Subcutaneous adipose tissue (tissue), 4 donors: ENCODE data around the gene RRP9. TPM values are rescaled to one million over a fixed set of nuclear protein-coding genes. Genes with fewer than 3 reads are reported as not detected.

Experiments
- total RNA-seq, 4 donors: library from RNA; depleted of rRNA; stranded (reverse); fragments of >200 nt; gene quantifications; one replicate each; pipeline ENCODE4 v1.1.0, GENCODE V29; 2016
- TF ChIP-seq, protein P1 (sequence below): fragments of 450-650 bp; IDR thresholded peaks from one replicate; pipeline ENCODE4 v1.5.1; 2016; ENCODE audit warnings: low read depth, mild to moderate bottlenecking, control low read depth, antibody characterized with exemption, moderate library complexity

RRP9 gene
- total RNA-seq, 4 donors from 2014 or later: 8.1 to 18.1 (median 11.5) TPM

DNA sequence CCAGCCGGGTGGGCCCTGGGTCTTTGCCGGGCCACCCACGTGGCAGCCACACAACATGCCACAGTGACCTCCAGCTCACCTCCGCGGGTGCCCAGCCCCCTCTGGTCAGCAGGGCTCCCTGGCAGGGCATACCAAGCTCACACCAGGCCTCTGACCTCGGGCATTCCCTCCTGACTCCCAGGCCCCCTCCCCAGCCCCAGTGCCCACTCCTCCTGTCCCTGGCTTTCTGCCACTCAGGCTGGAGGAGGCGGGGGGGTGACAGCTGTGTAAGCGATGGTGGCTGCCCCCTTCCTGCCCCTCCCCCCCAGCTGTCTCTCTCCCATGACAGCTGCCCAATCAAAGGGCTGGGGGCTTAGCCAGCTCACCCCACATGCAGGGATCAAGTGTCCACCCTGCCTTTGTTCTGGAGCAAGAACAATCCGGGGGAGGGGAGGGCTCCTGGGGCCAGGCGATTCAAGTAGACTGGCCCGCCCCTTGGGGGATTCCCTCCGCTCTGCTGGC lies 22.3 kb upstream of the RRP9 start:
- TF ChIP-seq, protein P1, sequence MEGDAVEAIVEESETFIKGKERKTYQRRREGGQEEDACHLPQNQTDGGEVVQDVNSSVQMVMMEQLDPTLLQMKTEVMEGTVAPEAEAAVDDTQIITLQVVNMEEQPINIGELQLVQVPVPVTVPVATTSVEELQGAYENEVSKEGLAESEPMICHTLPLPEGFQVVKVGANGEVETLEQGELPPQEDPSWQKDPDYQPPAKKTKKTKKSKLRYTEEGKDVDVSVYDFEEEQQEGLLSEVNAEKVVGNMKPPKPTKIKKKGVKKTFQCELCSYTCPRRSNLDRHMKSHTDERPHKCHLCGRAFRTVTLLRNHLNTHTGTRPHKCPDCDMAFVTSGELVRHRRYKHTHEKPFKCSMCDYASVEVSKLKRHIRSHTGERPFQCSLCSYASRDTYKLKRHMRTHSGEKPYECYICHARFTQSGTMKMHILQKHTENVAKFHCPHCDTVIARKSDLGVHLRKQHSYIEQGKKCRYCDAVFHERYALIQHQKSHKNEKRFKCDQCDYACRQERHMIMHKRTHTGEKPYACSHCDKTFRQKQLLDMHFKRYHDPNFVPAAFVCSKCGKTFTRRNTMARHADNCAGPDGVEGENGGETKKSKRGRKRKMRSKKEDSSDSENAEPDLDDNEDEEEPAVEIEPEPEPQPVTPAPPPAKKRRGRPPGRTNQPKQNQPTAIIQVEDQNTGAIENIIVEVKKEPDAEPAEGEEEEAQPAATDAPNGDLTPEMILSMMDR: no peak

DNA sequence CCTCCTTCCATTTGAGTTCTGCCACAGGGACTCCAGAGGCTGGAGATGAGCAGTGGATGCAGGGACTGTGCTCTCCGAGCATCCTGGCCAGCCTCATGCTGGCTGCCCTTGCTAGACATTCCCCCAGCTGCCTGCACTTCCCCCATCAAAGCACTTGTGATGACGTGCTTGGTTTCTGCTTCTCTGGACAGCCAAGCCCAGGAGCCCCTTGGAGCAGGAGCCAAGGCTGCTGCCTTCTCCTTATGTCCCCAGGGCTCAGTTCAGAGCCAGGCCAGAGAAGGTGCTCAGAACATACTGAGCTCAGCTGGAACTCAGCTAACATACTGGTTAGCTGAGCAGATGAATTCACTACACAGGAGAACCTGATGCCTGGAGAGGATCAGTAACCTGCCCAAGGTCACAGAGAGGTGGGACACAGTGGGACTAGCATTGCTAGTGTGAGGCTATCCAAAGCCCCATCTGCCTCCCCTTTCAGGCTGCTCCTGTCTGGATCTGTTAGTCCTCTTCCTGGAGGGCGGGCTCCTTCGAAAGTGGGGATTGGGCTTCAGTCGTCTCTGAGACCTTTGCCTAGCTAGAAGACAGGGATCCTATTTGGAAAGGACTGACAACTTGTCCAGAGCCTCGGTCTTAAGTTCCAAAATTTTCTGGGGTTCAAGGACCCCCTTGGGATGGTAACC lies 21.3 kb upstream of the RRP9 start:
- TF ChIP-seq, protein P1: no peak

DNA sequence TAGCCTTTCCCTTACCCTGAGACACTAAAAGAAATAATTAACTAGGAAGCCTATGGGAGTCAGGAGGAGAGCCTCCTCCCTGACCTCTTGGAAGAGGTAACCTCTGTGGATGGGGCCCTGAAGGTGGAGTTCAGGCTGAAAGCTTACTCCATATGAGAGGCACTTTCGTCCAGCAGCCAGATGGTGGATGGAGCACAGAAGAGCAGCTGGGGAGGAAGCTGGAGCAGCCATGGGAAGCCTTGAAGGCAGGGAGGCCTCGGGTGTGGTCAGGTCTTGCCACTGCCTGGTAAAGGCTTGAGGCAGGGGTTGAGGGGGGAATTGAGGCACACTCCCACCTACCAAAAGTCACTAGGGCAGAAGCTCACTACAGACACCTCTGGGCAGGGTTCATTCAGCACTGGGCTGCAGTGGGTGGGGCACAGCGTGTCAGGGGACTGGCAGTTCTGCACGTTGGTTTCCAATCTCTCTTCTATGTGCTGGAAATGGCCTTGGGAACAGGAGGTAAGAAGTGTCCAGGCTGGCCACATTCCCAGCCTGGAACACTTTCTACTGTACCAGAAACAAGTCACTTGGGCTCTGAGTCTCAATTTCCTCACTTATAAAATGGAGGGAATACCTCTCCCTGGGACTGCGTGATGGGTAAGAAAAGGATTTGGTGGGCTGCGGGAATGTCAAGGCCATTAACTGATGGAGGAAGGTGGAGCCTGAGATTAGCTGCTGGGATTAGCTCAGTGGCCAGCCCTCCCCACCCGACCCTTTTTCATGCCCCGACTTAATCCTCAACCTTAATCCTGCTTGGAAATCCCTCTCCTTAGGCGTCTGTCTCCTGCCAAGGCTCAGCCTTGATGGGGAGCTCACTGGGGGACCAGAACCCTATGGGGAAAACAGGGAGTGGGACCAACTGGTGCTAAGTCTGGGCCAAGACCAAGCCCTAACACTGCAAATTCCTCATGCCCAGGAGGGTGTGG lies 20.2 kb upstream of the RRP9 start:
- TF ChIP-seq, protein P1: no peak

DNA sequence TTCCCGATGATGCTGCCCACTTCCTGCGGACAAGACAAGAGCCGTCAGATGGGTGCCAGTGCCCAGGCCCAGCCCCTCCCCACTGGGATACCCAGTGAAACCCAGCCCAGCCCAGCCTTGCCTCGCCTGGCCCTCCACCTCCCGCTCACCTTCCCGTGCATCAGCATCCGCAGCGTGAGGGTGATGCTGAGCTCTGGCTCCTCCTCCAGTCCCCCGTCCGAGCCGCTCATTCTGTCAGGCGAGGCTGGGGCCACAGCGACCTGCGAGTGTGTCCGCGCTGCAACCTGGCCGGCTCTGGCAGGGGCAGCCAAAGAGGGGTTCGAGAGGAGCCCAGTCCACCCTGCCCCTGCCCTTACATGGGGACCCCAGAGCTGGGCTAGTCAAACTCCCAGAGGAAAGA lies 19.3 kb upstream of the RRP9 start:
- TF ChIP-seq, protein P1: no peak

DNA sequence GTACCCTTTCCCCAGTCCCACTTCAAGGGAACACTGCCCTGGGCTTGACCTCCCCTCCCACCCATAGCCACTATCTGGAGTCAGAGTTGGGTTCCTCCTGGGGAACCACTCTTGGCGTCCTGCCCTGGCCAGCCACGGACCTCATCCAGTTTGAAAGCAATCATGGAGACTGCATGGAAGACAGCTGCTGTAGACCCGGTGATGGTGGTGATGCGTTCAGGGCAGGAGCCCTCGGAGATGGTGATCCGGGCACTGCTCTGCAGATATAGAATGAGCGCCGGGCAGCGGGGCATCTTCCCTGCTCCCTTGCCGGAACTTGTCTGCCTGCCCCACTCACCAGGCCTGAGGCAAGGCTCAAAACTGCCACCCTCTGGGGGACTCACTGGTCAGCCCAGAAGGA lies 18.7 kb upstream of the RRP9 start:
- TF ChIP-seq, protein P1: no peak

DNA sequence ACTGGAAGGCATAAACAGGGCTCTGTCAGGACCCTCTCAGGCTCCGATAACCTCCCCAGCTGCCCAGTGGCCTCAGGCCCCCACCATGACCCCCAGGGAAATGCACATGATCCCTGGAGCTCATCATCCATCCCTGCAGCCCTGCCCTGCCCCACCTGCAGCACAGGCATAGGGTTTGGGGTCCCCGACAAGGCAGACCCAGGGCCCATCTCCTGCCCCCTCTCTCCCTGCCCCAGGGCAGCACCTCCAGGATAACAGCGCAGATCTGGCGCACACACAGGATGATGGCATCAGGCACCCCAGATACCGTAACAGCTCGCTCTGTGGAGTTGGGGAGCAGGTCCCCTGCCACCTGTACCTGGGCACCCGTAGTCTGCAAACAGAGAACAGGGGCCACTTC lies 17.9 kb upstream of the RRP9 start:
- TF ChIP-seq, protein P1: no peak
